ENCODE data around the gene PRRT2. TPM values are rescaled to one million over a fixed set of nuclear protein-coding genes. Genes with fewer than 3 reads are reported as not detected.

The PRRT2 gene
- total RNA-seq, 1 experiment from 2014 or later, result 2.5 TPM

GRCh38 chr16:29811170-29811895 is 660 bp upstream of the PRRT2 start:
- DNase-seq (ENCODE audit: low read depth), result peak; percentile 98

- no peak for DNase-seq (ENCODE audit: low read depth)
These were observed 1.0 kb downstream of the PRRT2 start for GRCh38 chr16:29812754-29813643.

- DNase-seq (ENCODE audit: low read depth), result no peak
These were observed 1.9 kb downstream of the PRRT2 start for GRCh38 chr16:29813644-29814562.

- no peak for DNase-seq (ENCODE audit: low read depth)
These were observed 2.6 kb downstream of the PRRT2 start for GRCh38 chr16:29814592-29814991.

GRCh38 chr16:29815032-29815721 is 3.2 kb downstream of the PRRT2 start:
- DNase-seq (ENCODE audit: low read depth), result no peak

GRCh38 chr16:29815793-29816693 is 4.0 kb downstream of the PRRT2 start, which contains the start of gene PAGR1:
Gene PAGR1 (plus strand): TSS chr16:29816152. CDS start chr16:29816526, 374 bp downstream.
- DNase-seq (ENCODE audit: low read depth), result peak; percentile 97

GRCh38 chr16:29816694-29817441 is 4.9 kb downstream of the PRRT2 start:
- DNase-seq (ENCODE audit: low read depth), result peak; percentile 79

- DNase-seq (ENCODE audit: low read depth), result no peak
These were observed 6.1 kb downstream of the PRRT2 start for GRCh38 chr16:29818082-29818481.

GRCh38 chr16:29819506-29819905 is 7.5 kb downstream of the PRRT2 start:
- DNase-seq (ENCODE audit: low read depth), result no peak

GRCh38 chr16:29820271-29820701 is 8.3 kb downstream of the PRRT2 start, which contains the start of gene MVP:
Gene MVP (plus strand): TSS chr16:29820462. CDS start chr16:29830550, 10,088 bp downstream.
- DNase-seq (ENCODE audit: low read depth), result peak; percentile 73

GRCh38 chr16:29820730-29821642 is 9.0 kb downstream of the PRRT2 start:
- DNase-seq (ENCODE audit: low read depth), result peak; percentile 53

- DNase-seq (ENCODE audit: low read depth), result peak; percentile 91
These were observed 9.7 kb downstream of the PRRT2 start for GRCh38 chr16:29821643-29822115.

- DNase-seq (ENCODE audit: low read depth), result peak; percentile 88
These were observed 12.7 kb downstream of the PRRT2 start for GRCh38 chr16:29824589-29825144.

GRCh38 chr16:29825145-29826044 is 13.4 kb downstream of the PRRT2 start:
- DNase-seq (ENCODE audit: low read depth), result peak; percentile 94

- no peak for DNase-seq (ENCODE audit: low read depth)
These were observed 14.3 kb downstream of the PRRT2 start for GRCh38 chr16:29826342-29826695.

GRCh38 chr16:29830774-29831173 is 18.8 kb downstream of the PRRT2 start:
- no peak for DNase-seq (ENCODE audit: low read depth)

- no peak for DNase-seq (ENCODE audit: low read depth)
These were observed 19.5 kb downstream of the PRRT2 start for GRCh38 chr16:29831490-29831889.
